ENCODE results near the gene NEK8. TPM values are rescaled to one million over a fixed set of nuclear protein-coding genes. Genes with fewer than 3 reads are reported as not detected.

NEK8 gene
- total RNA-seq, 4 donors from 2014 or later: 1.9 to 3.4 (median 2.5) TPM

DNA sequence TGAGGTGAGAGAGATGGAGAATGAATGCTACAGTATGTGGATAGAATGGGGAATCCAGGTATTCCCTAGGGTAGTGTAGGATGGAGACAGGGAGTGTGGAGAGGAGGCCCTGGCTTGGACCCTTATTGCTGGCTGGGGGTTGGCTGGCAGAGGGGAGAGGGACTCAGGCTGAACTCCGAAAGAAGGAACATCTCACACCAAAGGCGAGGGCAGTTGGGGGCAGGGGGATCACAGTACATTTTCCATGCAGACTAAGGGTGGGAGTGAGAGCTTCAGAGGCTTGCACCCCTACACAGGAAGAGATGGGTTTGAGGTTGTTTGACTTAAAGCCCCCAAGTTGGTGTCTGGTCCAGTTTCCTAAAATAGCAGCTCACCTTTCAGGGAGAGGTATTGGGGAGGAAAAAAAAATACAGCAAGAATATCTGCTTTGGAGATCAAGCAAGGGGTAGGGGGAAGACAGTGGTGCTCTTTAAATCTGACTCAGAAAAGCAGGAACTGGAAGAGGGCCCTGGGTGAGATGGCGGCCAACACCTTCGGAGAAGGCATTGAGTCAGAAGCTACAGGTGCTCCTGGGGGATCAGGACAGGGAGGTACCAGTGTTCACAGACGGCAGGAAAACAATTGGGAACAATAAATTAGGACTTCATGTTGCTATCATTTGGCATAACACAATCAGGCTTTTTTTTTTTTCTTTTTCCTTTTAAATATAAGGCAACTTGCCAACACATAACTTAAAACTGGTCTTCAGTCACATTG, 27.6 kb downstream of the NEK8 start:
- no peak for DNase-seq (ENCODE audit: low spot score)
- ATAC-seq (ENCODE audit: low FRiP score): no peak
- TF ChIP-seq, protein P1, sequence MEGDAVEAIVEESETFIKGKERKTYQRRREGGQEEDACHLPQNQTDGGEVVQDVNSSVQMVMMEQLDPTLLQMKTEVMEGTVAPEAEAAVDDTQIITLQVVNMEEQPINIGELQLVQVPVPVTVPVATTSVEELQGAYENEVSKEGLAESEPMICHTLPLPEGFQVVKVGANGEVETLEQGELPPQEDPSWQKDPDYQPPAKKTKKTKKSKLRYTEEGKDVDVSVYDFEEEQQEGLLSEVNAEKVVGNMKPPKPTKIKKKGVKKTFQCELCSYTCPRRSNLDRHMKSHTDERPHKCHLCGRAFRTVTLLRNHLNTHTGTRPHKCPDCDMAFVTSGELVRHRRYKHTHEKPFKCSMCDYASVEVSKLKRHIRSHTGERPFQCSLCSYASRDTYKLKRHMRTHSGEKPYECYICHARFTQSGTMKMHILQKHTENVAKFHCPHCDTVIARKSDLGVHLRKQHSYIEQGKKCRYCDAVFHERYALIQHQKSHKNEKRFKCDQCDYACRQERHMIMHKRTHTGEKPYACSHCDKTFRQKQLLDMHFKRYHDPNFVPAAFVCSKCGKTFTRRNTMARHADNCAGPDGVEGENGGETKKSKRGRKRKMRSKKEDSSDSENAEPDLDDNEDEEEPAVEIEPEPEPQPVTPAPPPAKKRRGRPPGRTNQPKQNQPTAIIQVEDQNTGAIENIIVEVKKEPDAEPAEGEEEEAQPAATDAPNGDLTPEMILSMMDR (IDR thresholded peaks at IDR 0.05): no peak

DNA sequence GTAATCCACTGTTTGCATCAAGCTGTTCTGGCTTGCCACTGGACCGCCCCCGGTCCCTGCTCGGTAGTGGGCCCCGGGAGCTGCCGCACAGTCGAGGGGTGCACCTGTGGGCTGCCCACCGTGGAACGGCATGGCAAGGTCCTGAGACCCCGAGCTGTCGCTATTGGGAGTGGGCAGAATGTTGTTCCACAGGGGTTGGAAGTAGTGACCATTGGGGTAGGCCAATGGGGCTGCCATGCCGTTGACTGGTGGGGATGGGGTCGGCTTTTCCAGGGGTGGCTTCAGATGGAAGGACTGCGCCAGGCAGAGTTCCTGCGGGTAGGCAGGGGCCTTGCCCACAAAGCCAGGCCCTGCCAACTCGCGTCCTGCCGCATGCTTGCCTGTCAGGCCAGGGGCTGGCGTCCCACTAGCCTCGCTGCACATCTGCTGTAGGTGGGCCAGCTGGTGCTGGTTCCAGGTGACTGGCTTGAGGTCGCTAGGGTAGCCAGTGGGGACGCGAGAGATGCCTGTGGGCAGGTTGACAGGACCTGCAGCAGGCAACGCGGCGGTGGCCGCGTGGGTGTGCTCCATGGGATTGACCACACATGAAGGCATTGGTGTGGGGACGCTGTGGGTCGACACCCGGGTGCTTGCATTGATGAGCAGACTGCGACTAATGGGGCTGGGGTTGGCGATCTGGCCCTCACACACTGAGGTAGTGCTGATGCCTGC, 30.0 kb downstream of the NEK8 start:
- peak; percentile 35 for ATAC-seq (ENCODE audit: low FRiP score)
- TF ChIP-seq, protein P1 (IDR thresholded peaks at IDR 0.05): no peak
- DNase-seq (ENCODE audit: low spot score): no peak

GRCh38 chr17:28759256-28759865, 30.8 kb downstream of the NEK8 start:
- ATAC-seq (ENCODE audit: low FRiP score): peak; percentile 10
- TF ChIP-seq, protein P1 (IDR thresholded peaks at IDR 0.05): no peak
- DNase-seq (ENCODE audit: low spot score): no peak

- ATAC-seq (ENCODE audit: low FRiP score) (no peak), DNase-seq (ENCODE audit: low spot score) (no peak)
- TF ChIP-seq, protein P1 (IDR thresholded peaks at IDR 0.05): no peak
Measured at GRCh38 chr17:28760601-28761562, 32.3 kb downstream of the NEK8 start.

- ATAC-seq (ENCODE audit: low FRiP score): peak; percentile 30
- TF ChIP-seq, protein P1 (IDR thresholded peaks at IDR 0.05): no peak
- no peak for DNase-seq (ENCODE audit: low spot score)
Measured at GRCh38 chr17:28763137-28763799, 34.7 kb downstream of the NEK8 start.

DNA sequence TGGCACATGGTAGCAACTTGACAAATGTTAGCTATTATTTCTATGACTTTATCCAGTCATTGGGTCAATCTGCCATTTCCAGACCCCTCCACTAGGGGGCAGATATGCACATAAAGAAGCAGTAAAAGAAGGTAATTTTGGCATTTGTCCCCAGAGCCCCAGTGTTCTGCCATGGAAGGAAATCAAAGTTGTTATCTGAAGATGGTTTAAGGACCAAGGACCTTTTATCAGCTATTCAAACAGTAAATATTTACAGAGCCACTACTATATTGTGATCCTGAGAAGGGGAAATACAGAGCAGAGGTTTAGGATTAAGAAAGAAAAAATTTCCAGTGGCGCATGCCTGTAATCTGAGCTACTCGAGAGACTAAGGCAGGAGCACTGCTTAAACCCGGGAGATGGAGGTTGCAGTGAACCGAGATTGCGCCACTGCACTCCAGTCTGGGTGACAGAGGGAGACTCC, 35.2 kb downstream of the NEK8 start:
- TF ChIP-seq, protein P1 (IDR thresholded peaks at IDR 0.05): peak in 1 of 3 donors; percentile 75
- ATAC-seq (ENCODE audit: low FRiP score): peak; percentile 39
- peak; percentile 96 for DNase-seq (ENCODE audit: low spot score)
